COLO668 (cell line): ENCODE results near the gene ENOX1.

ENCODE experiments used
- DNase-seq: peaks from one replicate; lab custom pipeline; 2025; ENCODE audit not compliant: unreplicated experiment; lab: John Stamatoyannopoulos, UW

The ENOX1 gene

DNA sequence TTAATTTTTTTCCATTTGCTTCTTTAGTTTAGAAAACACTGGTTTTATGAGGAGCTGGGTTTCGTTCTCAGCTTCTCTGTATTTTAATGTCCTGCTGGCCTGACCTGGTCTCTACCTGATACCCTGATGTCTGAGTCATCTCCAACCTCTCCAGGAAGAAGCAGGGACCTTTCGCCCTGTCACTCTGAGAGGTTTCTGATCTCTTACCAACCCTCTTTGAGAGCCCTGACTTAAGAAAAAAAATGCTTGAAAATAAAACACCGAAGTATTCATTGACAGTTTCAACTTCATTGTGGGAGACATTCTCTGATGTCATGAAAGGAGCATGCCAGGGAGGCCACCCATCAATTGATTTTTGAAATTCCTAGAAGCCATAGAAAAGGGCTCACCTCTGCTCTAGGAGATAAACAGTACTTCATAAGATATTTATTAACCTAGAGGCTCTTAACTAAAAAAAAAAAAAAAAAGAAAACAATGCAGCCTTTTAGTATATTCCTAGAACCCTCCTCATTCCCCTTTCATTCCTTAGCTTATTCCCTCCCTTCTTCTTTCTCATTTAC is 234.8 kb downstream of the ENOX1 start:
- no peak for DNase-seq

DNA sequence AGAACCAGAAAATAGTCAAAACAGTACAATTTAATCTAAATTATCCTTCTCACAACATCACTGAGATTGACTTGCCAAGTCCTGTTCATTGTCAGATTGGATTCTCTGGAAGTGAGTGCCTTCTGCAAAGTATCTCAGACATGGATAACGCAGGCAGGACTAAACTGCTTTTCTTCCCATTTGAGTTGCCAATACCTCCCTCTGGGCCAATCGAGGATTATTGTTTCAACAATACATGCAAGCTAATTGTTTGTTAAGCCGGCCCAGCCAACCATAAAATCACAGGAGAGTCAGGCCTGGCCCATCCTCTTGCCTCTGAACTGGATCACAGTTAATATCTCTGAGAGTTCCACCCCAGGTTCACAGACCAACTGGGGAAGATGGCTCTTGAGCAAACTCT is 240.0 kb downstream of the ENOX1 start:
- DNase-seq, result no peak

DNA sequence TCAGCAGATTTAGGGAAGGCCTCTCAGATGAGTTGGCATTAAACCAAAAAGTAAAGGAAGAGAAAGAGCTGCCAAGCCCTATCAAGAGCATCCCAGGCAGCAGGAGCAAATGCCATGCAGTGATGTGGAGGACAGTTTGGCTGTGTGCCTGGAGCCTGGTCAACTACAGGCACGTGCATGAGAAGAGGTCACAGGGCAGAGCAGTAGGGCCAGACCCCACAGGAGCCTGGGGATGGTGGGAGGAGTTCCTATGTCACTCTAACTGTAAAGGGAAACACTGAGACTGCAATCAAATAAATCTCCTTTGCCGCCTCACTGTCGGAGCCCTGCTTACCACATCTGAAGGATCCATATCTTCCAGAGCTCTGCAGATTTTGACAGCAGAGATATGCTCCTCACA is 240.5 kb downstream of the ENOX1 start:
- peak; percentile 79 for DNase-seq

DNA sequence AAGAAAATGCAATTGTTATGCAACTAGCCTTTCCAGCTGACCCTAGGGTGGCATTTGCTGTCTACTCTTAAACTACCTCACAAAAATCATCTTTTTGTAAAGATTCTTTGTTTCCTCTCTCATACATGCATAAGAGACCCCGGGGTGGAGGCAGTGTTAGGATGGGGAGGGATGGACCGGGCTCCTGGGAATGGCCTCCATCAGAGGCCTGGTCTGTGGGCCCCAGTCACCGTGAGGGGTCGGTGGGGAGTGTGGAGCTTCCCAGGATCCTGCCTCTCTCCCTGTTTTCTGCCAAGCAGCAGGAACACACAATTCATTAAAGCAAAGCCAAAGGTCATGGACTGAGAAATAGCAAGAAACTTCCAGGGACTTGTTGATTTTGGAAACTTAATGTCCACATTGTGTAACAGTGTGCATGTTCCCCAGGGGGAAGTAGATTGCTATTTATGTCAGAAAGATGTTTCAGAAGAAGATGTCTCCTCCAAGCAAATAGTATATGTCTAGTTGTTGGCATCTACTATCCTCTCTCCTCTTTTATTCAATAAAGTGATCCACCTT is 241.4 kb downstream of the ENOX1 start:
- DNase-seq, result no peak

DNA sequence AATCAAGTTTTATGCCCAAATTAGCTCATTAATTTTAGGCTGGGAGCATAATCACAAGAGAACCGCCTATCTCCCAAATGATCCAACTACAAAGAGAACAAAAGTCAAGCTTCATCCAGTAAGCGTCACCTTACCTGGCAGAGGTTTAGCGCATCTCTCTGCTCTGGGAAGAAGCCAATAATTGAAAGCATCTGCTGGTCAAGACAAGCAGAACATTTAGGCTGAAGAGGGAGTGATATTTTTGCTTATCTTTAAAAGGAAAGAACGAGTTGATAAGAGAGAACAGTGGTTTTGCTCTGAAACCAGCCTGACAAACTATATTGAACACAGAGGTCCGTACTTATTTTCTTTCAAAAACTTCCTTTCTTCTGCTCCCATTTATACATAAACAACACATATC is 242.1 kb downstream of the ENOX1 start:
- DNase-seq, result no peak

DNA sequence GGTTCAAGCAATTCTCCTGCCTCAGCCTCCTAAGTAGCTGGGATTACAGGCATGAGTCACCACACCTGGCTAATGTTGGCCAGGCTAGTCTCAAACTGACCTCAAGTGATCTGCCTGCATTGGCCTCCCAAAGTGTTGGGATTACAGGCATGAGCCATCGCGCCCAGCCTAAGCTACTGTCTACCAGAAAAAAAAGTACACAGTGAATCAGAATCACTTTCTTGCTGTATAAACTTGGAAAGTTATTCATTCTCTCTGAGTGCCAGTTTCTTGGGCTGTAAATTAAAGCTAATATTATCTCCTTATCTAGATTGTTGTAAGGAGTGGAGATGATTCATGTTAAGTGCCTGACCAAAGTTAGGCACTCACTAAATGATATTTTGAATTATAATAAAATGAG is 242.8 kb downstream of the ENOX1 start:
- no peak for DNase-seq

DNA sequence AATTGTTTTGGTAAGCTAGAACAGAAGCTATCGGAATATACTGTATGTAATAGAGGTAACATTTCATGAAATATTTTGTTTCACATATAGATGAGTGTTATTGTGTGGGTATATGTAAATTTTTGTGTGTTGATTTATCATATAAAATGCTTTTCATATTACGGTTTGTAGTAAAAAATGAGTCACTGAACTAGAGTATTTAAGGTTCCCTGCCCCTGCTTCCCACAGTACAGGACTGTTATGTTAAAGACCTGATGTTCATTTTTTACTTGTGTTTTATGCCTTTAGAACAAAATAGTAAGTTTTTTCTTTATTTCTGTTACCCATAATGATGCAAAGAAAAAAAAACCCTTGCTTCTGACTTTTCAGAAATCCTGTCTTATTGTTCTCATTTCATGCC is 243.4 kb downstream of the ENOX1 start:
- DNase-seq, result no peak

DNA sequence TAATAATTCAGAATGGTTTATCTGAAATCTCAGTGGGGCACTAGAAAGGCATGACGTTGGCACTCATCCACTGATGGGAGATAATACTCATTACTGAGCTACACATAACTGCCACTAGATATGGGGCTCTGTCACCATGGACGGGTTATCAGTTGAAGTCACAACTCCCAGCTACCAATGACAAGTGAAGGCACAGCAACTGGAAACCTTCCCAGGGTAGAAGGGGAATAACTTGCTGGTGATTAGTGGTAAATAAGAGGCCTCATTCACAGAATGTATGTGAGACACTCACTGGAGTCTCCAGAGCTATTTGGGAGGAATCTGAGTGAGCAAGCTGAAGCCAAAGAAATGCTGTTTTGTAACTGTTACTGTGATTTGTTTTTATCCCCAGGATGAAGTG is 249.6 kb downstream of the ENOX1 start:
- no peak for DNase-seq

DNA sequence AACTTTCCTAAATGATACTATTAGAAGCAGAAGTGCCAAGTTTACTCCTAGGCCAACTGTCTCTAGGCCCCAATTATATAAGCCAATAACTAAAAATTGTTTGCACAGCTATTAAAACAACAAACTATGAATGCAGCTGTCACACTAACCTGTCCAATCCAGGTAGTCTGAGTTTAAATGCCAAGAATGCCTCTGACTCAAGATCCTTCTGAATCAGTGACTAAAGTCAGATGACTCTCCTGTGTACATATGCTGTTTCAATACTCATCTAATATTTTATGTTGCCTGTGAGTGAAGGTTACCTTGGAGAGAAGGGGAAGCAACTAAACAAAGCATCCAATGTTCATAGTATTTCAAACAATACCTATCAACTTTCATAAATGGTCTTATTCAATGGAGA is 257.0 kb downstream of the ENOX1 start:
- DNase-seq, result no peak

DNA sequence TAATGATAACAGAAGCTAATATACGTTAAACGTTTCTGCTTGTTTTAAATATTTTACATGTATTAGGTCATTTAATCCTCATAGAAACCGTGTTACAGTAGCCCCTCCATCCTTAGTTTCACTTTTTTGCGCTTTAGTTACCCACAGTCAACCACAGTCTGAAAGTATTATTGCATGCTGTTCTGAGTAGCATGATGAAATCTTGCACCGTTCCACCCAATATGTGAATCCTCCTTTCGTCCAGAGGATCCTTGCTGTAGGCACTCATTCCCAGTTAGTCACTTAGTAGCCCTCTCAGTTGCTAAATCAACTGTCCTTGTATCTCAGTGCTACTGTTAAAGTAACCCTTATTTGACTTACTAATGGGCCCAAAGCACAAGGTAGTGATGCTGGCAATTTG is 257.8 kb downstream of the ENOX1 start:
- DNase-seq, result no peak

DNA sequence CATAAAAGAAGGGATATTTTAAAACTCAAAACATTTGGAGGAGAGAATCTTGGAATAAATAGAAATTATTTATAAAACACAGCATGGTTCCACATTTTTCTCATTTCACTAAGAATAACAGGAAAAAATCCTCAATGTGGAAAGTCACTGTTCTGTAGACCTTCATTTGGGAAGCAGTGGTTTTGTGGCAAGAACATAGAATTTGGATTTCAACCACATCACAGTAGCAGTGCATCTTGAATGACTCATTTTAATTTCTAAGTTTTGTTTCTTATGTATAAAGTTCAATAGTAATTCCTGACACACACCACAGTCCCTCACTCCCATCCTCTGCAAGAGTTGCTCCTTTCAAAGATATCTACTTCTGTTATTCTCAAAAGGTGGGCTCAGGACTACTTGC is 264.0 kb downstream of the ENOX1 start:
- no peak for DNase-seq

DNA sequence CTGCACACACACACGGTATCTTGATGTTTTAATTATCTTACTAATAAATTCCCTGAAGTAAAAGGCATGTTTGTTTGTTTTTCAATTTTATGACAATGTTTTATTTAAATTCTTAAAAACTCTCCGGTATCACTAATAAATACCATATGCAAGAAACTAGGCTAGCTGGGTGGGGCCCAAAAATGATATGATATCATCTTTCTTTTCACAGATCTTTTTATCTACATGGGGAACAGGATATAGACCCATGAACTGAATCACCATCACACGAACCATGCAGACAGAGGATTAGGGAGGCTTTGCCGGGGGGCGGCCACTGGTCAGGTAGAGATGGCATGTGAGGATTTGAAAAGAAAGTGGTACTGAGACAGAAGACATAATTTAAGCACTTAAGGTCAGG is 266.4 kb downstream of the ENOX1 start:
- DNase-seq, result no peak

DNA sequence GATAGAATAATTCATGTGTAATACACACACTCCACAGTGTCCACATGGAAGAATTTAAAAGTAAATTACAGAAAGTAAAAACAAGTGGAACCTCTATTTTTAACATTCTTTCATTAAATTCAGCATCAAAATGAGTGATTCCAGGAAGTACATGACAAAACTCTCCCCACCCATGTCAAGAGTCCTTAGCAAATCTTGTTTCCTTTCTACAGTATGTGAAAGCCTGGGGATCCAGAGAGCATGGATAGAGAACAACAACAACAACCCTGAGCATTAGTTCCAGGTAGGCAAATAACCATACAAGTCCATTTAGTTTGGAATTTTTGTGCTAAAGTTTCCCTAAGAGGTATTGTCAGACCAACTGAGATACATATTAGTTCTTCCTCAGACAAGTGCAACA is 267.9 kb downstream of the ENOX1 start:
- DNase-seq, result no peak

DNA sequence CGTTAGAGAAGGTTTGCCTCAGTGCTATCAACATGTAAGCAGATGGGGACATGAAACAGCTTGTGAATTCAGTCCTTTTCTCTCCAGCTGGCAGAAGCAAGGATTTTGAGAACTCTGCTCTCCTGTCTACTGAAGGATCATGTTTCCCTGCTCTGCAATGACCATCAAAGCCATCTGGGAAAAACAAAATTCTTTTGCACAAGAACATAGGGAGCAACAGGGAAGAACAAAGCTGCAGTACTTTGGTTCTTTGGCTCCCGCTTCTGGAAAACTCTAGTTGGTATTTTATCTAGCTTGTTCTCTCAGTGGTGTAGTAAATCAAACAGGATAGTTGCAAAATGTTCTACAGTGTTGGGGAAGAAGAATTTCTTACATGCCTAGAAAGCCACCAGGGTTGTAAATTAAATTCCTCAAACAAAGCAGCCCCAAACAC is 270.4 kb downstream of the ENOX1 start:
- no peak for DNase-seq

DNA sequence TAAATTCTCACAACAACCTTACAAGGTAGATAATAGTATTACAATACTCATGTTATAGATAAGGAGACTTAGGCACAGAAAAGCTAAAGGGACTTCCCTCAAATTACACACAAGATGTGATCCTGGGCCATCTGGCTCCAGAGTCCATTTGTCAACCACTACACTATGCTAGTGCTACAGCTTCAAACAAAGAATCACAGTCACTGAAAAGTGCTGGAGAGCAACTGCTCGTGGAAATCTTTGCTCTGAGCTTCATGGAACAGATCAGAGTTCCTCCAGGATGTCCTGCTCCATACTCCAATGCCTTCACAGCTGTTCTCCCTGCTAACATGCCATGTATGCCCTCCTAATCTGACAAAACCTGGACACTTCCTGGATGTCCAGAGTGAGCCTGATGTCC is 271.2 kb downstream of the ENOX1 start:
- no peak for DNase-seq

DNA sequence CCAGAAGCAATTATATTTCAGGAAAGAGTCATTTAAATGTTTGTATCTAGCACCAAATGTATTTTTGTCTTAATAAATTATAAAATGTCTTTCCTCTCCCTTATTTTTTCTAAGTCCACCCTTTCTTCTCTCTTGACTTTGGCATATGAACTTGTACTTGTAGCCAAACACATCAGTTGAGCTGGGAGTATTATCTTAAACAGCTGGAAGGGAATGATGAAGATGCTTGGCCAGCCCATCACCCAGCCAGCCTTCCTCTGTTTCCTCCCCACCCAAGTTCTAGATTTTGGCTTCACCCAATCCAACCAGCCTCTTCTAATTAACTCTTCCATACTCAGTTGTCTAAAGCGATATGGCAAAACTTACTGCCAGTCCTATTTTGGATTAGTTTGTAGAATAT is 272.5 kb downstream of the ENOX1 start:
- no peak for DNase-seq

DNA sequence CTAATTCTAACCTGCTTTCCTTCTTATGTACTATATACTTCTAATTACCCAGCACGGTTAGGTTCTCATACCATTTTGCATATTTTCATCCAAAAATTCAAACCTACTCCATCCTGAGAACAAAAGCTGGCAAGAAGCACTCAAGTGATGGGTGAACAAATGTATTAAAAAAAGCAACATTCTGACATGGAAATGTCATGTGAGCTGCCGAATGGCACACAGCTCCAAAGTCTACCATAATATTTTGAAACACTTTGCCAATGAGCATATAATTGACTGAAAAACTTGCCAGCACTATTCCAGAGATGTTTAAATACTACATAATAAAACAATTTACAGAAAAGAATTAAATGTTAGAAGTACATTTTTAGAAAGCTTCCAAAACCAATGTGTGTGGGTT is 274.6 kb downstream of the ENOX1 start:
- no peak for DNase-seq

DNA sequence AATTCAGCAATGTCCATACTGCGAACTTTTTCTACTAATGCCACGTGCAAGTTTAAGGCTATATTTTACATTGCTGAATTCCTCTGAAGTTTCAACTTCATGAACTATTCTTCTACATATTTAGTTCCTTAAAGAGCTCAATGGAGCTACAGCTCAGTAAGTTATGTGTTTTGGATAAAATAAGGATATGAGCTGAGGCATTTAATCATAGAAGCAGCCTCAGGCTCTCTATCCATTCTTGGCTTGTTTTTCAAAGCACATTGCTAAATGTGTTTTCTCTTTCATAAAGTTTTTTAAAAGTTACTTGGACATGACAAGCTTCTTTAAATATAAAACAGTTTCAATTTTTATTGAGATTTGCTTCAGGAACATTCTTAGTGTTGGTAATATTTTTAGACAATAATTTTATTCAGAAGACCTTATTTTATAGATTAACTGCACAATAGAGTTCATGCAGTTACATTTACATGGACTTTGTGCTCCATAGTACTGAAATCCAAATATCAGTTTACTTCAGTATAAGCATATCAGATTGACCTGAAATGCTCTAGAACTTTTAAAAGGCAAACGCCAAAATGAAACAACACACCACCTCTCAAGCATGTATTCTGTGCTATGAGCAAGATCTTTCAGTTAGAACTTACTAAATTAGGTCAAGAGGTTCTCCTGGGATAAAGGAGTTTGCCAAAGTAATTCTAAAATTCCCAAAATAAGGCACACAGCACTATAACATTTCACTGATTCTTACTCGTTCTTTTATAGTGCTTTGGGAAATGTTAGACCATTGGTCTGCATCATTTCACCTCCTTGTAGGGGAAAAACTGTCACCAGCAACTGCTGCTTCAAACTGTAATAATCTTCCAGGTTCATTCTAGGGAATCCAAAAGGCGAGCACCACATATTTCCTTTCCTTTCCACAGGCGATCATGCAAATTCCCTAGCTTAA is 275.5 kb downstream of the ENOX1 start:
- no peak for DNase-seq

DNA sequence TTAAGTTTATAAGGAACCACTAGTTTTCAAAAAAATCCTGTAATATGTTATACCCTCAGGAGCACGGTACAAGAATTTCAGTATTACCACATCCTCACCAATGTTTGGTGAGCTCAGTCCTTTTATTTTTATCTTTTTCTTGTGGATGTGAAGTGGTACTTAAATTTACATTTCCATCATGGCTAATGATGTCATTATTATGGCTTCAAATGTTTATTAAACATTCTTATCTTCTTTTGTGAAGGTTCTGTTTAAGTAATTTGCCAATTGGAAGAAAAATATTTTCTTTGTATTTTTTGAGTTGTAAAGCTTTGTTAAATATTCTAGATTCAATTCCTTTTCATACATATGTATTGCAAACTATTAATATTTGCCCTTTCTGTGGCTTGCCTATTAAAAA is 291.0 kb downstream of the ENOX1 start:
- DNase-seq, result no peak

DNA sequence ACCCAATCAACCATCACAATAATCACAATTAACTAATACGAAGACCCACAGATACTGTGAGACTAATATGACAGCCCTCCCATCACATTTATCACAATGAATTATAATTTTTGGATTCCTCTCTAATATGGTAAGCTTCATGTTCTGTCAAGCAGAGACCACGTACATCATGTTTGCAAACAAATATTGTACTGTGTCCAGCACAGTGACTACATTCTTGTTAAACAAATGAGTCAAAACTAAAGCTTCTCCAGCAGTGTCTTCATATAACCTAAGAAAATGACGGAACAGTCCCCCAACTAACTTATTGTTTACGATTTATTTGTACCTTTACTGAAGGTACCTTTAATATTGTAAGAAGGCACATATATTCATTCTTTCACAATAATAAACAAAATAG is 292.6 kb downstream of the ENOX1 start:
- no peak for DNase-seq

DNA sequence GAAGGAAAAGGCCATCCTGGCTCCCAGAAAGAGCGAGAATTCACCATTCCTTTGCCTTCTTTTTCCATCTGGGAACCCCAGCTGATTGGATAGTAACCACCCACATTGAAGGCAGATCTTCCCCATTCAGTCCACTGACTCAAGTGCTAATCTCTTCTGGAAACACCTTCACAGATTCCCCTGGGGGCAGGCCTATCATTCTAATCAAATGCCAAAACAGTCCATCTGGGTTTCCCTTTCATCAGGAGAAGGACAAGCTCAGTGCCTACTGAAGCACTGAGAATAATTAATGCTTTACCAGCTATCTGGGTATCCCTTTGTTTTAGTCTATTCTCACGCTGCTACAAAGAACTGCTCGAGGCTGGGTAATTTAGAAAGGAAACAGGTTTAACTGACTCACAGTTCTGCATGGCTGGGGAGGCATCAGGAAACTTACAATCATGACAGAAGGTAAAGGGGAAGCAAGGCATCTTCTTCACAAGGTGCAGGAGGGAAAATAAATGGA is 293.2 kb downstream of the ENOX1 start:
- no peak for DNase-seq

DNA sequence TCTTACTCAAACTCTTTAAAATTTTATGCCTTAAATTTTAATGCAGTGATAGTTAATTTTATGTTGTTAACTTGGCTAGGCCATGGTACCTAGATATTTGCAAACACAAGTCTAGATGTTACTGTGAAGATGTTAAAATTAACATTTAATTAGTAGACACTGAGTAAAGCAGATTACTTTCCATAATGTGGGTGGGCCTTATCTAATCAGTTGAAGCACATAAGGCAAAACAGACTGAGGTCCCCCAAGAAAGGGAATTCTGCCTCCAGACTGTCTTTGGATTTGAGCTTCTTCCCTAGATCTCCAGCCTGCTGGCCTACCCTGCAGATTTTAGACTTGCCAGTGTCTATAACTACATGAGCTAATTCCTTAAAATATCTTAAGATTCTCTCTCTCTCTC is 294.0 kb downstream of the ENOX1 start:
- DNase-seq, result no peak
